OCI-M2 (cell line): ENCODE measurements around the gene TMEM125.
A peak's percentile ranks its signal among the peaks of the same experiment; 100 is the strongest.

Source experiments
- DNase-seq: peaks from one replicate; lab custom pipeline; 2025; ENCODE audit not compliant: unreplicated experiment; lab: John Stamatoyannopoulos, UW

Gene TMEM125

GRCh38 chr1:43269627-43270375, at the start of gene TMEM125:
Gene TMEM125 (plus strand): TSS chr1:43269983. CDS start chr1:43272723, 2,740 bp downstream.
- DNase-seq, result no peak

GRCh38 chr1:43220905-43221778, 48.6 kb upstream of the TMEM125 start:
- no peak for DNase-seq

GRCh38 chr1:43221797-43222196, 48.0 kb upstream of the TMEM125 start:
- DNase-seq, result no peak

- DNase-seq, result no peak
Observed at GRCh38 chr1:43222879-43223278, 46.9 kb upstream of the TMEM125 start.

GRCh38 chr1:43225168-43225567, 44.6 kb upstream of the TMEM125 start:
- no peak for DNase-seq

GRCh38 chr1:43227143-43227764, 42.5 kb upstream of the TMEM125 start:
- DNase-seq, result peak; percentile 48

- DNase-seq, result no peak
Observed at GRCh38 chr1:43229826-43230780, 39.7 kb upstream of the TMEM125 start.

- DNase-seq, result no peak
Observed at GRCh38 chr1:43232074-43232473, 37.7 kb upstream of the TMEM125 start.

- no peak for DNase-seq
Observed at GRCh38 chr1:43232482-43232881, 37.3 kb upstream of the TMEM125 start.

- no peak for DNase-seq
Observed at GRCh38 chr1:43233631-43234030, 36.2 kb upstream of the TMEM125 start.

- no peak for DNase-seq
Observed at GRCh38 chr1:43234267-43234666, 35.5 kb upstream of the TMEM125 start.

GRCh38 chr1:43235040-43235439, 34.7 kb upstream of the TMEM125 start:
- no peak for DNase-seq

GRCh38 chr1:43235451-43236121, 34.2 kb upstream of the TMEM125 start:
- no peak for DNase-seq

GRCh38 chr1:43237121-43237520, 32.7 kb upstream of the TMEM125 start:
- DNase-seq, result no peak

GRCh38 chr1:43238085-43238484, 31.7 kb upstream of the TMEM125 start:
- DNase-seq, result no peak

GRCh38 chr1:43238991-43239469, 30.8 kb upstream of the TMEM125 start:
- DNase-seq, result no peak

GRCh38 chr1:43239484-43239883, 30.3 kb upstream of the TMEM125 start:
- no peak for DNase-seq

- no peak for DNase-seq
Observed at GRCh38 chr1:43241413-43241836, 28.4 kb upstream of the TMEM125 start.

GRCh38 chr1:43243299-43243698, 26.5 kb upstream of the TMEM125 start:
- no peak for DNase-seq
